HCT116 (cell line): ENCODE results near the gene RBM12. TPM values are rescaled to one million over a fixed set of nuclear protein-coding genes. Genes with fewer than 3 reads are reported as not detected.

Experiments
- ATAC-seq: fragments of 200-7000 bp; cut with Tn5 transposase; 2 replicates; pipeline ENCODE4 v1.9.1; 2020; ENCODE audit warnings: mild to moderate bottlenecking, moderate library complexity
- BruUV-seq: library from RNA; stranded (reverse); fragments of 400-500 nt; replicated peaks from 2 replicates; lab custom pipeline; 2021; lab: Mats Ljungman, UMichigan
- CTCF ChIA-PET: fragments of 300-600 bp; sonication (Branson Sonifier 250); formaldehyde crosslinking; loops from one replicate; lab custom pipeline; 2021; ENCODE audit warnings: antibody characterized with exemption; lab: Charles Lee
- POLR2A ChIA-PET: fragments of 300-600, 350-600 bp; sonication (Branson Sonifier 250); formaldehyde crosslinking; loops from one replicate; lab custom pipeline; 2021; ENCODE audit warnings: antibody characterized with exemption; lab: Charles Lee
- RAD21 ChIA-PET, 2 experiments: fragments of 300-600 bp; sonication (Branson Sonifier 250); formaldehyde crosslinking; loops; one replicate each; lab custom pipeline; 2023; ENCODE audit warnings: low total read pairs in 2 of 2; ENCODE audit not compliant: uncharacterized antibody in 2 of 2, unreplicated experiment in 2 of 2, low non-redundant PET in 1 of 2; lab: Charles Lee
- DNase-seq: peaks from one replicate; pipeline ENCODE4 v3.0.0-alpha.2; 2010; ENCODE audit warnings: low read depth, low spot score
- H2AFZ ChIP-seq: fragments of 200-600 bp; shearing (Covaris generic), sonication (generic); 2 replicates; pipeline ENCODE4 v1.6.1; 2017; ENCODE audit warnings: low read depth, mixed run types, mixed read lengths, antibody characterized with exemption, low read length; ENCODE audit not compliant: poor library complexity, severe bottlenecking
- H3K27ac ChIP-seq: 2 replicates; pipeline ENCODE4 v1.5.1; 2012; ENCODE audit warnings: low read depth, low read length
- H3K27me3 ChIP-seq: fragments of 200-600 bp; sonication (generic); 2 replicates; pipeline ENCODE4 v1.6.1; 2016; ENCODE audit warnings: mixed run types, low read length, mixed read lengths; ENCODE audit not compliant: insufficient read depth
- H3K36me3 ChIP-seq, 2 experiments: fragments of 200-500 bp in 1 of 2; fragments of 200-600 bp in 1 of 2; sonication (Bioruptor generic) in 1 of 2; sonication (generic) in 1 of 2; 2 replicates each; pipeline versions ENCODE4 v1.5.1 to v1.6.1; 2014 to 2016; ENCODE audit warnings: low read length in 2 of 2, inconsistent platforms in 1 of 2, mixed read lengths in 1 of 2, mixed run types in 1 of 2; ENCODE audit not compliant: insufficient read depth in 2 of 2, control insufficient read depth in 1 of 2
- H3K4me1 ChIP-seq, 2 experiments: fragments of 200-600 bp in 1 of 2; sonication (generic) in 1 of 2; 2 replicates each; pipeline versions ENCODE4 v1.5.1 to v1.6.1; 2012 to 2017; ENCODE audit warnings: low read length in 2 of 2, inconsistent platforms in 1 of 2, mild to moderate bottlenecking in 1 of 2, mixed read lengths in 1 of 2, mixed run types in 1 of 2, moderate library complexity in 1 of 2; ENCODE audit not compliant: insufficient read depth in 2 of 2, control insufficient read depth in 1 of 2
- H3K4me2 ChIP-seq: fragments of 200-600 bp; sonication (generic); 2 replicates; pipeline ENCODE4 v1.6.1; 2017; ENCODE audit warnings: mixed run types, low read length, mixed read lengths
- H3K4me3 ChIP-seq, 2 experiments: fragments of 200-600 bp in 1 of 2; sonication (generic) in 1 of 2; replicated peaks in 1 of 2; 2 replicates each; pipeline ENCODE4 v1.5.1; 2011 to 2016; ENCODE audit warnings: low read length in 2 of 2, control low read depth in 1 of 2, low read depth in 1 of 2, mild to moderate bottlenecking in 1 of 2, mixed read lengths in 1 of 2, mixed run types in 1 of 2
- H3K79me2 ChIP-seq: fragments of 200-600 bp; sonication (generic); 2 replicates; pipeline ENCODE4 v1.6.1; 2017; ENCODE audit warnings: mild to moderate bottlenecking, mixed run types, low read length, moderate library complexity, mixed read lengths; ENCODE audit not compliant: insufficient read depth
- H3K9ac ChIP-seq: fragments of 200-600 bp; sonication (generic); 2 replicates; pipeline ENCODE4 v1.6.1; 2016; ENCODE audit warnings: low read length, mixed read lengths
- H3K9me2 ChIP-seq: fragments of 200-600 bp; sonication (generic), shearing (Covaris generic); 2 replicates; pipeline ENCODE4 v1.6.1; 2017; ENCODE audit warnings: mixed run types, mild to moderate bottlenecking, moderate library complexity; ENCODE audit not compliant: insufficient read depth
- H3K9me3 ChIP-seq, 2 experiments: fragments of 200-500 bp in 1 of 2; fragments of 200-600 bp in 1 of 2; sonication (Bioruptor generic) in 1 of 2; sonication (generic) in 1 of 2; 2 replicates each; pipeline ENCODE4 v1.6.1; 2014 to 2017; ENCODE audit warnings: low read length in 2 of 2, mixed read lengths in 2 of 2, inconsistent platforms in 1 of 2, low read depth in 1 of 2, mild to moderate bottlenecking in 1 of 2, mixed run types in 1 of 2, moderate library complexity in 1 of 2; ENCODE audit not compliant: control insufficient read depth in 1 of 2, insufficient read depth in 1 of 2
- H4K20me1 ChIP-seq: fragments of 200-600 bp; sonication (generic), shearing (Covaris generic); 2 replicates; pipeline ENCODE4 v1.6.1; 2017; ENCODE audit warnings: mixed run types, mild to moderate bottlenecking, moderate library complexity; ENCODE audit not compliant: insufficient read depth
- CTCF ChIP-seq, 3 experiments: fragments of 200-600 bp in 1 of 3; sonication (generic) in 1 of 3; IDR thresholded peaks in 2 of 3; conservative IDR thresholded peaks in 1 of 3; 2 replicates each; pipeline ENCODE4 v1.5.1; 2012 to 2017; ENCODE audit warnings: low read depth in 2 of 3, low read length in 2 of 3, antibody characterized with exemption in 1 of 3, borderline replicate concordance in 1 of 3, control low read depth in 1 of 3, mild to moderate bottlenecking in 1 of 3, mixed read lengths in 1 of 3, mixed run types in 1 of 3, moderate library complexity in 1 of 3; ENCODE audit not compliant: insufficient read depth in 1 of 3
- ELF1 ChIP-seq: IDR thresholded peaks from 2 replicates; pipeline ENCODE4 v1.6.1; 2012; ENCODE audit warnings: low read depth, borderline replicate concordance
- EZH2 ChIP-seq: fragments of 200-600 bp; sonication (generic); IDR thresholded peaks from 2 replicates; pipeline ENCODE4 v1.6.1; 2017; ENCODE audit warnings: antibody characterized with exemption, mixed run types
- FOSL1 ChIP-seq: IDR thresholded peaks from 2 replicates; pipeline ENCODE4 v1.6.1; 2012; ENCODE audit warnings: low read depth
- SP1 ChIP-seq: IDR thresholded peaks from 2 replicates; pipeline ENCODE4 v1.6.1; 2012; ENCODE audit warnings: low read depth
- ZBTB33 ChIP-seq: IDR thresholded peaks from 2 replicates; pipeline ENCODE4 v1.6.1; 2011; ENCODE audit warnings: mild to moderate bottlenecking, low read length, moderate library complexity; ENCODE audit not compliant: insufficient replicate concordance; ENCODE audit errors: extremely low read depth
- intact Hi-C: fragments of 100-400 bp; cut with micrococcal nuclease; formaldehyde crosslinking; loops from 2 replicates; pipeline ENCODE4 v1.10.0; 2022
- total RNA-seq: library from RNA; stranded (reverse); gene quantifications from one replicate; pipeline ENCODE4 v1.2.1, GENCODE V29; 2021; ENCODE audit not compliant: unreplicated experiment

Gene RBM12
- total RNA-seq, 1 experiment from 2014 or later = 110 TPM

- H3K4me3 ChIP-seq = peak overlapping the region in 1 of 2 experiments; percentile 79; a peak in 1 of 4 replicates
- H3K9ac ChIP-seq = peak overlapping the region; percentile 97
Measured at GRCh38 chr20:35661908-35662307, 2.8 kb downstream of the RBM12 start.

More at GRCh38 chr20:35661908-35662307, 2.8 kb downstream of the RBM12 start:
- H3K79me2 ChIP-seq = peaks cover 78% of the 10 kb centered on the region
- H3K36me3 ChIP-seq = peaks cover 0 to 6% of the 10 kb centered on the region in 2 experiments; a peak in 3 of 4 replicates
- H3K27ac ChIP-seq = no peak overlapping the region
- no peak for DNase-seq
- ATAC-seq = no peak
- no TSS peak for BruUV-seq
- H3K4me1 ChIP-seq = peaks cover 31 to 43% of the 10 kb centered on the region in 2 experiments
- POLR2A ChIA-PET = no interaction called here
- H4K20me1 ChIP-seq = peaks cover 54% of the 10 kb centered on the region
- H3K4me2 ChIP-seq = peak overlapping the region; percentile 80
- intact Hi-C loops = loop anchor here (2.0 kb wide), 1 partner anchor 43 kb away; no protein-coding TSS in a partner anchor
- CTCF ChIA-PET = no interaction called here
- no peak overlapping the region for H2AFZ ChIP-seq
- H3K9me3 ChIP-seq = no peaks in the 10 kb centered on the region
- TF ChIP-seq SP1 (no peak), ELF1 (no peak), ZBTB33 (no peak), EZH2 (no peak), FOSL1 (no peak), CTCF (IDR thresholded peaks at IDR 0.05 in 2 of 3, conservative IDR thresholded peaks at IDR 0.05 in 1 of 3; ENCODE audit: borderline replicate concordance in 1 of 3, insufficient read depth in 1 of 3, low read depth in 2 of 3, low read length in 2 of 3) (no peak)
- TF ChIP-seq, all 23 proteins: peak for 0
- RAD21 ChIA-PET = no interaction called here
- H3K27me3 ChIP-seq = no peaks in the 10 kb centered on the region
- H3K9me2 ChIP-seq = no peaks in the 10 kb centered on the region
